Measurements from ENCODE around the gene PKLR. TPM values are rescaled to one million over a fixed set of nuclear protein-coding genes. Genes with fewer than 3 reads are reported as not detected.
A peak's percentile ranks its signal among the peaks of the same experiment; 100 is the strongest.
"Not testable (repeated sequence)": the region's sequence is repeated elsewhere in the genome, so short reads cannot be mapped to it uniquely, and the experiment has no call there.

Gene PKLR
- total RNA-seq: not detected
- long read RNA-seq, donor 1: 0 reads
- long read RNA-seq, donor 2: 0 reads

DNA sequence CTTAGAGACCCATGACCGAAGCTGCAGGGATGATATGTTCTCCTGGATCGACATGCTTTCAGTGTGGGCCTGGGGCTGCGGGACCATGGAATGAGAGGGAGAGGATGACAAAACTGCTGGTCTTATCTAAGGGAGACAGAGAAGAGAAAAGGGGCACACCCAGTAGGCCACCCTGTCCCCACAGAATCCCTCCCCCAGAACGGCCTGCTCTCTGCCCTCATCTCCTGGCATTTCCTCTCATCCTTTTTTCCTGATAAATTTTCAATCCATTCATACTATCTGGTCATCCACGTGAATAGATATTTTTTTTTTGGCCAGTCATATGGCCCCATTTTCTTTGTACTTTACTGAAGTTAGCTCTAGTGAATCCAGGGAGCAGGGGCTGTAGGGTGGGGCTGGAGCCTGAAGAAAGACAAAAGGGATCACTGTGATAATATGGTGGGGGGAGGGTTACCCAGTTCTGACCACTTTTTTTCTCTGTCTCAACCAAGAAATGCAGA is at the start of gene PKLR:
PKLR (minus strand) TSS at position 97 of the 500 bp plus-strand sequence; CDS start at position 54, 43 bp downstream.
- DNase-seq (ENCODE audit: low spot score): no peak
- intact Hi-C loops (cut with DNase I): no loop called here

DNA sequence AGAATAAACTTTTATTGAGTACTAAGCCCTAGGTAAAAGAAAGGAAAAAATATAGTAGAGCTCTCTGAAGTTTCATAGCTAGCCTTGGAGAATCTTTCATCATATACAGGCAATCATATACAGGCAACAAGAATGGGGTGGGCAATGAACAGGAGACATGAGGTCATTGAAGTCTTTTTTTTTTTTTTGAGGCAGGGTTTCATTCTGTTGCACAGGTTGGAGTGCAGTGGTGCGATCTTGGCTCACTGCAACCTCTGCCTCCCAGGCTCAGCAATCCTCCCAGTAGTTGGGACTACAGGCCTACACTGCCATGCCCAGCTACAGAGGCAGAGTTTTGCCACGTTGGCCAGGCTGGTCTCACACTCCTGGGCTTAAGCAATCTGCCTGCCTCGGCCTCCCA is 41.6 kb upstream of the PKLR start:
- DNase-seq (ENCODE audit: low spot score): no peak
- intact Hi-C loops (cut with DNase I): no loop called here

DNA sequence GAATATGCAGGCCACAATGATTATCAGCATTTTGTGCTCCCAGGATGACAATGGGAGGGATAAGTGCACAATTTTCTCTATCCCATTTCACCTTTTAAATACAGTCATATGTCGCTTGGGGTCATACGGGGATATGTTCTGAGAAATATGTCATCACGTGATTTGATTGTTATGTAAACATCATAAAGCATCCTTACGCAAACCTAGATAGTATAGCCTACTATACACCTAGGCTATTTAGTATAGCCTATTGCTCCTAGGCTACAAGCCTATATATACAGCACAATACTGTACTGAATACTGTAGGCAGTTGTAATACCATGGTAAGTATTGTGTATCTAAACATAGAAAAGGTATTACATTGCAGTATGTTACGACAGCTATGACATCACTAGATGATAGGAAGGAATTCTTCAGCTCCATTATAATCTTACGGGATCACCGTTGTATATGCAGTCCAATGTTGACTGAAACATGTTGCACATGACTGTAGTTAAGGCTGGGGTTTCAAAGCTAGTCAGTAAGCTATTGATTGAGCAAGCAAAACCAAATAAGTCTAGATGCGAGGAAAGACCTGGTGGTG is 38.4 kb upstream of the PKLR start:
- intact Hi-C loops (cut with DNase I): no loop called here
- no peak for DNase-seq (ENCODE audit: low spot score)

GRCh38 chr1:155334962-155335361 is 33.7 kb upstream of the PKLR start:
- DNase-seq (ENCODE audit: low spot score): no peak
- intact Hi-C loops (cut with DNase I): no loop called here

DNA sequence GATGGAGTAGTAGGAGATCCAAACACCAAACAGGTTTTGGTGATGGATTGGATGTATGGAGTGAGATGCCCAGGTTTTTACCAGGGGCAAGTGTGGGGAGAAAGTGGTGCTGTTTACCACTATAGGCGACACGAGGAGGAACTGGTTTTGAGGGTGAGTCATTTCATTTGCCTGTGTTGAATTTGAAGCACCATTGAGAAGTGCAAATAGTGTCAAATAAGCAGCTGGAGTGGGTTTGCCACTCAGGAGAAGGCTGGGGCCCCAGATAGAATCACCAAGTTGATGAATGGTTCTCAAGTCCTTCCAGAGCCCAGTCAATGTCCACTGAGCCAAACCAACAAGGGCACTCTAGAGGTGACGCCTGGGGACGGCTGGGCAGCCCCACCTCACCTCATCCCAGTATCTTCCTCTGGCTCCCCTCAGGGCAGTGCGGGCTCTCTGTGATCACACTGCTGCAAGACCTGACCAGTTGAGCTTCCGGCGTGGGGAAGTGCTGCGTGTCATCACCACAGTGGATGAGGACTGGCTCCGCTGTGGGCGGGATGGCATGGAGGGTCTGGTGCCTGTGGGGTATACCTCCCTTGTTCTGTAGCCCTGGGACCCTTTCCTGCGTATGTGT is 28.9 kb upstream of the PKLR start:
- no peak for DNase-seq (ENCODE audit: low spot score)
- intact Hi-C loops (cut with DNase I): no loop called here

GRCh38 chr1:155328856-155329255 is 27.6 kb upstream of the PKLR start:
- intact Hi-C loops (cut with DNase I); DNase-seq (ENCODE audit: low spot score): not testable (repeated sequence)

DNA sequence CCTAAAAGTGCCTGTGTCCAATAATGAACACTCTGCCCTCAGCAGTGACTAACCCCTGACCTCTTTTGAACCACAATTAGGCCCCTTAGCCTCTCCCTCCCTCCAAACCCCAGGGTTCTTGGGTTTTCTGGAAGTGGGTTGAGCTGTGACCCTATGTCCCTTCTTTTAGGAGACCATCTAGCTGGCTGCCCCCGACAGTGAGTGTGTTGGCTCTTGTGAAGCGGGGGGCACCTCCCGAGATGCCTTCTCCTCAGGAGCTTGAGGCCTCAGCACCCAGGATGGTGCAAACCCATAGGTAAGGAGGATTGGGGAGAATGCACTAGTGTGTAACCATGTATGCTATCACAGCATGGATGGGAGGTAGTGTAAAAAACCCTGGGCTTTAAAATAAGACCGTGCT is 26.7 kb upstream of the PKLR start:
- intact Hi-C loops (cut with DNase I): no loop called here
- DNase-seq (ENCODE audit: low spot score): no peak

GRCh38 chr1:155326631-155327037 is 25.4 kb upstream of the PKLR start:
- intact Hi-C loops (cut with DNase I): no loop called here
- peak; percentile 75 for DNase-seq (ENCODE audit: low spot score)

- intact Hi-C loops (cut with DNase I): no loop called here
These were observed 24.8 kb upstream of the PKLR start for GRCh38 chr1:155326020-155326526.

GRCh38 chr1:155325603-155325893 is 24.3 kb upstream of the PKLR start:
- intact Hi-C loops (cut with DNase I): no loop called here
- no peak for DNase-seq (ENCODE audit: low spot score)

More at GRCh38 chr1:155326020-155326526, 24.8 kb upstream of the PKLR start:
- DNase-seq (ENCODE audit: low spot score): no peak

GRCh38 chr1:155324717-155325602 is 23.7 kb upstream of the PKLR start:
- peak; percentile 86 for DNase-seq (ENCODE audit: low spot score)
- intact Hi-C loops (cut with DNase I): loop anchor here (5.0 kb wide), 2 partner anchors 48 to 73 kb away; partner anchors contain the start of gene HCN3 (in 2 of the 2)

DNA sequence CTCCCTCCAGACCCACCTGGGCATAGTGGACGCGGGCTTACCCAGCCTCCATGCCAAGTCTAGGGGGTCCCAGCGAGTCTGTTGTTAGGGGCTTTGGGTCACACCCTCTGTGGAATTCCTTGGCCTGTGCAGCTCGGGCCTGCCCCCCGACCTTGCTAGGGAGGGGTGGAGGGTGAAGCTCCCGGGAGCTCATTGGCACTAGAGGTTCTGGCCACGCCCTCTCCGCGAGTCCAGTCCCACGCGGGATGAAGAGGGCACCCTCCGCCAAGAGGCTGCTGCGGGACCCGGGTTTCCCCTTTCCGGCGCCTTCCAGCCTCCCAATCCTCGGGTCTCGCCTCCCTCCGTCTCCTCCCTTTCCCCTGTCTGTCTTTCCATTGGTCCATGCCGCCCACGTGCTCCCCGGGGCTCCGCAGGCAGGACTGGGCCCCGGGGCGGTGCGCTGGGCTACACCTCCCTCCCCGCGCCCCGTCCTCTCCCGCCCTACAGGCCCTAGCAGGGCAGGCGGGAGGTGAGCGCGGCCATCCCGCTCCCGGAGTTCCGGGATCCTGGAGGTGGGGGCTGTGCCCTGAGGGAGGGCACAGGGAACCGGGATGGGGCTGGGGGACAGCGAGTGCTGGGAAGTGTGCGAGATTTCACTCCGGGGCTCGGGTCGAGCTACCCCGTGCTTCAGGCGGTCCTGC is 22.9 kb upstream of the PKLR start:
- intact Hi-C loops (cut with DNase I): loop anchor here (5.0 kb wide), 2 partner anchors 47 to 72 kb away; partner anchors contain the start of gene HCN3 (in 2 of the 2)
- peak; percentile 98 for DNase-seq (ENCODE audit: low spot score)

DNA sequence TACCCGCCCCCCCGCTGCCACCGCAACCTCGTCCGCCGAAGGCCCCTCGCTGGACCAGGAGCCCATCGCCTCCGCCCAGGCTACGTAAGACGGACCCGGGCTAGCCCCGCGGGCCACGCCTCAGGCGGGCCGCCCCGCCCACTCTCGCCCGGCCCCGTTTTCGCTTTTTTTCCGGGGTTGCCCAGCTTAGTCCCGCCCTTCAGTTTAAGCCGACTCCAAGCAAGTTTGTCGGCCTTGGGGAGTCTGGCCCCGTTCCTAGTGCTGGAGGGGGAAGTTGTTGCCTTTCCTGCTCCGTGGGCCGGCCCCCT is 22.4 kb upstream of the PKLR start:
- intact Hi-C loops (cut with DNase I): loop anchor here (5.0 kb wide), 2 partner anchors 46 to 71 kb away; partner anchors contain the start of gene HCN3 (in 2 of the 2)
- DNase-seq (ENCODE audit: low spot score): peak; percentile 97

- intact Hi-C loops (cut with DNase I): loop anchor here (5.0 kb wide), 2 partner anchors 46 to 71 kb away; partner anchors contain the start of gene HCN3 (in 2 of the 2)
These were observed 21.9 kb upstream of the PKLR start for GRCh38 chr1:155322953-155323728.

DNA sequence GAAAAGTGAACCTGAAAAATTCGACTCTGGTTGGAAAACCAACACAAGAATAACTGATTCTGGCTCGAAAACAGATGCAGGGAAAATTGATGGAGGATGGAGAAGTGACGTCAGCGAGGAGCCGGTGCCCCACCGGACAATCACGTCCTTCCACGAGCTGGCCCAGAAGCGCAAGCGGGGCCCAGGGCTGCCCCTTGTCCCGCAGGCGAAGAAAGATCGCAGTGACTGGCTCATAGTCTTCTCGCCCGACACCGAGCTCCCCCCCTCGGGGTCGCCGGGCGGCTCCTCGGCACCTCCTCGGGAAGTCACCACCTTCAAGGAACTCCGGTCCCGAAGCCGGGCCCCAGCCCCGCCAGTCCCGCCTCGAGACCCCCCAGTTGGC is 21.3 kb upstream of the PKLR start:
- intact Hi-C loops (cut with DNase I): loop anchor here (5.0 kb wide), 2 partner anchors 45 to 70 kb away; partner anchors contain the start of gene HCN3 (in 2 of the 2)
- DNase-seq (ENCODE audit: low spot score): peak; percentile 82

More at GRCh38 chr1:155322953-155323728, 21.9 kb upstream of the PKLR start:
- DNase-seq (ENCODE audit: low spot score): peak; percentile 97

GRCh38 chr1:155321639-155322503 is 20.6 kb upstream of the PKLR start:
- intact Hi-C loops (cut with DNase I): loop anchor here (5.0 kb wide), 2 partner anchors 45 to 70 kb away; partner anchors contain the start of gene HCN3 (in 2 of the 2)

More at GRCh38 chr1:155321639-155322503, 20.6 kb upstream of the PKLR start:
- DNase-seq (ENCODE audit: low spot score): no peak

Data from posterior vena cava (tissue), 2 donors.